ENCODE data around the gene OR2A12. TPM values are rescaled to one million over a fixed set of nuclear protein-coding genes. Genes with fewer than 3 reads are reported as not detected.
A peak's percentile ranks its signal among the peaks of the same experiment; 100 is the strongest.

OR2A12 gene
- total and polyA plus RNA-seq, 8 donors = not detected

GRCh38 chr7:144109283-144109682, 23.2 kb downstream of the OR2A12 start, which contains the start of gene OR2A2:
Gene OR2A2, plus strand, starts transcription at chr7:144109583. Its CDS starts 0 bp downstream, at chr7:144109583.
- FAIRE-seq (no peak), DNase-seq (no peak), ATAC-seq (no peak)
- intact Hi-C loops (cut with DNase I) = no loop called here
- TF ChIP-seq CTCF (IDR thresholded peaks at IDR 0.05) = no peak
- WGBS, 2 donors = 79 to 88% methylated on average over 2 of the region's 2 CpGs
- no peaks in the 10 kb centered on the region for H3K27me3 ChIP-seq
- no peaks in the 10 kb centered on the region for H3K4me1 ChIP-seq
- no peak within 1 kb of the TSS for H3K27ac ChIP-seq
- H3K4me3 ChIP-seq = no peak within 1 kb of the TSS
- no peaks in the 10 kb centered on the region for H3K9me3 ChIP-seq
- no peaks in the 10 kb centered on the region for H3K36me3 ChIP-seq

GRCh38 chr7:144110272-144110671, 24.2 kb downstream of the OR2A12 start:
- Histone ChIP-seq H3K36me3 (no peaks in the 10 kb centered on the region), H3K4me3 (no peak overlapping the region), H3K4me1 (no peaks in the 10 kb centered on the region), H3K9me3 (no peaks in the 10 kb centered on the region), H3K27me3 (no peaks in the 10 kb centered on the region), H3K27ac (no peak overlapping the region)
- ATAC-seq = no peak
- TF ChIP-seq CTCF (IDR thresholded peaks at IDR 0.05) = no peak
- 72 to 83% methylated on average over 5 of the region's 5 CpGs for WGBS, 2 donors
- no peak for DNase-seq
- intact Hi-C loops (cut with DNase I) = no loop called here
- no peak for FAIRE-seq

- TF ChIP-seq CTCF (IDR thresholded peaks at IDR 0.05) = no peak
- Histone ChIP-seq H3K4me1 (no peaks in the 10 kb centered on the region), H3K27ac (no peak overlapping the region), H3K36me3 (no peaks in the 10 kb centered on the region), H3K4me3 (no peak overlapping the region), H3K27me3 (no peaks in the 10 kb centered on the region), H3K9me3 (no peaks in the 10 kb centered on the region)
- WGBS, 2 donors = 4 to 17% methylated on average over 1 of the region's 1 CpG
- no peak for ATAC-seq
- intact Hi-C loops (cut with DNase I) = no loop called here
- FAIRE-seq = no peak
- no peak for DNase-seq
Measured at GRCh38 chr7:144113651-144114050, 27.6 kb downstream of the OR2A12 start.

GRCh38 chr7:144118341-144118740, 32.3 kb downstream of the OR2A12 start:
- Histone ChIP-seq H3K36me3 (no peaks in the 10 kb centered on the region), H3K9me3 (no peaks in the 10 kb centered on the region), H3K27ac (no peak overlapping the region), H3K27me3 (no peaks in the 10 kb centered on the region), H3K4me1 (no peaks in the 10 kb centered on the region), H3K4me3 (no peak overlapping the region)
- intact Hi-C loops (cut with DNase I) = no loop called here
- no peak for FAIRE-seq
- WGBS, 2 donors = 60 to 61% methylated on average over 8 of the region's 8 CpGs
- no peak for TF ChIP-seq CTCF (IDR thresholded peaks at IDR 0.05)
- DNase-seq = peak in 1 of 6 donors; percentile 9
- ATAC-seq = no peak

- H3K27me3 ChIP-seq = no peaks in the 10 kb centered on the region
- intact Hi-C loops (cut with DNase I) = no loop called here
- H3K27ac ChIP-seq = no peak within 1 kb of the TSS
- DNase-seq (no peak), ATAC-seq (no peak), FAIRE-seq (no peak)
- H3K4me1 ChIP-seq = no peaks in the 10 kb centered on the region
- H3K9me3 ChIP-seq = no peaks in the 10 kb centered on the region
- no peaks in the 10 kb centered on the region for H3K36me3 ChIP-seq
- no peak within 1 kb of the TSS for H3K4me3 ChIP-seq
- 81 to 96% methylated on average over 1 of the region's 1 CpG for WGBS, 2 donors
- no peak for TF ChIP-seq CTCF (IDR thresholded peaks at IDR 0.05)
Measured at GRCh38 chr7:144122876-144123275, 36.8 kb downstream of the OR2A12 start, which contains the start of gene OR2A14. Gene OR2A14, plus strand, starts transcription at chr7:144123176. Its CDS starts 5,937 bp downstream, at chr7:144129113.

Data from pancreas (tissue), 10 donors.